WTC11 (cell line): Measurements from ENCODE around the gene CCSER1.

Experiments used
- ATF2 ChIP-seq: sonication (generic); formaldehyde crosslinking; IDR thresholded peaks from 2 replicates; pipeline ENCODE4 v1.8.1; 2022; ENCODE audit warnings: low read depth, missing genetic modification reagents, borderline replicate concordance
- CTCF ChIP-seq: fragments of 200-600 bp; IDR thresholded peaks from 2 replicates; pipeline ENCODE4 v1.8.0; 2022; ENCODE audit warnings: antibody characterized with exemption
- JUN ChIP-seq: sonication (generic); formaldehyde crosslinking; IDR thresholded peaks from 2 replicates; pipeline ENCODE4 v1.8.0; 2023; ENCODE audit warnings: mild to moderate bottlenecking, missing genetic modification reagents
- SMAD4 ChIP-seq: sonication (generic); formaldehyde crosslinking; IDR thresholded peaks from 2 replicates; pipeline ENCODE4 v1.8.0; 2022; ENCODE audit warnings: mild to moderate bottlenecking, missing genetic modification reagents
- ZNF416 ChIP-seq: fragments of 250-450 bp; sonication (Bioruptor Pico); IDR thresholded peaks from 2 replicates; pipeline ENCODE4 v1.9.0; 2021; ENCODE audit warnings: mild to moderate bottlenecking, inconsistent platforms

- no peak for TF ChIP-seq JUN (CRISPR knock-in tag)
- TF ChIP-seq ZNF416 (CRISPR knock-in tag): no peak
- no peak for TF ChIP-seq CTCF
- no peak for TF ChIP-seq ATF2 (CRISPR knock-in tag)
- no peak for TF ChIP-seq SMAD4 (CRISPR knock-in tag)
These were observed 107.8 kb downstream of the CCSER1 start for GRCh38 chr4:90234916-90235547.
